Fibroblast of skin of abdomen (primary cell): ENCODE data around the gene PNPLA7.
"Not testable (repeated sequence)": the region's sequence is repeated elsewhere in the genome, so short reads cannot be mapped to it uniquely, and the experiment has no call there.

ENCODE experiments used
- DNase-seq: peaks from one replicate; pipeline ENCODE4 v3.0.0-alpha.2; 2013

The PNPLA7 gene

GRCh38 chr9:137513801-137514570 lies 36.2 kb downstream of the PNPLA7 start:
- not testable (repeated sequence) for DNase-seq

GRCh38 chr9:137513136-137513535 lies 37.1 kb downstream of the PNPLA7 start:
- DNase-seq: not testable (repeated sequence)

GRCh38 chr9:137511758-137512463 lies 38.3 kb downstream of the PNPLA7 start:
- no peak for DNase-seq

GRCh38 chr9:137511126-137511525 lies 39.1 kb downstream of the PNPLA7 start:
- not testable (repeated sequence) for DNase-seq

GRCh38 chr9:137509198-137509597 lies 41.0 kb downstream of the PNPLA7 start:
- DNase-seq: no peak

GRCh38 chr9:137506702-137507171 lies 43.5 kb downstream of the PNPLA7 start:
- peak; percentile 83 for DNase-seq

- DNase-seq: no peak
These were observed 43.9 kb downstream of the PNPLA7 start for GRCh38 chr9:137506274-137506673.

- no peak for DNase-seq
These were observed 44.6 kb downstream of the PNPLA7 start for GRCh38 chr9:137505421-137506140.

- no peak for DNase-seq
These were observed 45.8 kb downstream of the PNPLA7 start for GRCh38 chr9:137504432-137504777.

- DNase-seq: no peak
These were observed 47.9 kb downstream of the PNPLA7 start for GRCh38 chr9:137502008-137502911.

GRCh38 chr9:137501457-137501856 lies 48.7 kb downstream of the PNPLA7 start:
- DNase-seq: no peak

- DNase-seq: no peak
These were observed 49.4 kb downstream of the PNPLA7 start for GRCh38 chr9:137500666-137501397.

- no peak for DNase-seq
These were observed 50.1 kb downstream of the PNPLA7 start for GRCh38 chr9:137499858-137500661.

GRCh38 chr9:137499416-137499815 lies 50.8 kb downstream of the PNPLA7 start:
- no peak for DNase-seq

GRCh38 chr9:137498720-137499150 lies 51.5 kb downstream of the PNPLA7 start:
- no peak for DNase-seq

GRCh38 chr9:137497921-137498719 lies 52.1 kb downstream of the PNPLA7 start:
- no peak for DNase-seq

- no peak for DNase-seq
These were observed 53.4 kb downstream of the PNPLA7 start for GRCh38 chr9:137496601-137497375.

GRCh38 chr9:137494550-137495351 lies 55.5 kb downstream of the PNPLA7 start:
- DNase-seq: no peak
